AG20443 (cell line): ENCODE results near the gene CFH.
"Not testable (repeated sequence)": the region's sequence is repeated elsewhere in the genome, so short reads cannot be mapped to it uniquely, and the experiment has no call there.

Experiments
- DNase-seq: peaks from one replicate; pipeline ENCODE4 v3.0.0; 2012; ENCODE audit warnings: low spot score, mixed read lengths

CFH gene

GRCh38 chr1:196651637-196652215 lies at the start of gene CFH:
Gene CFH, plus strand, starts transcription at chr1:196652043. Its CDS starts 75 bp downstream, at chr1:196652118.
- peak; percentile 53 for DNase-seq

DNA sequence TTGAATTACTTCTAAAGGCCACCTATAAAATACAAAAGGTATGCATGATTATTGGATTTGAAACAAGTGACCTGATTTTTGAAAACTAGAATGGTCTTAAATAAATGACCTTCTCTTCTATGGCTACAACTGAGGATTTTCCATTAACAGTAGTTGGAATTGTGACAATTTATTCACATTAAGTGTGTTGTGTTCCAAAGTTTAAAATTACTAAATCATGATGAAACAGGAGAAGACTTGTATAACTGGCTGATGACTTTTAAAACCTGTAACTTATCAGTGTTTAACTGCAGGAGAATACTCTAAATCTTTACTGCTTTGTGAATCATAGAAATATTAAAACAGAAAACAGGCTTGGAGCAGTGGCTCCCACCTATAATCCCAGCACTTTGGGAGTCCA lies 48.2 kb upstream of the CFH start:
- no peak for DNase-seq

GRCh38 chr1:196607981-196608380 lies 43.9 kb upstream of the CFH start:
- no peak for DNase-seq

DNA sequence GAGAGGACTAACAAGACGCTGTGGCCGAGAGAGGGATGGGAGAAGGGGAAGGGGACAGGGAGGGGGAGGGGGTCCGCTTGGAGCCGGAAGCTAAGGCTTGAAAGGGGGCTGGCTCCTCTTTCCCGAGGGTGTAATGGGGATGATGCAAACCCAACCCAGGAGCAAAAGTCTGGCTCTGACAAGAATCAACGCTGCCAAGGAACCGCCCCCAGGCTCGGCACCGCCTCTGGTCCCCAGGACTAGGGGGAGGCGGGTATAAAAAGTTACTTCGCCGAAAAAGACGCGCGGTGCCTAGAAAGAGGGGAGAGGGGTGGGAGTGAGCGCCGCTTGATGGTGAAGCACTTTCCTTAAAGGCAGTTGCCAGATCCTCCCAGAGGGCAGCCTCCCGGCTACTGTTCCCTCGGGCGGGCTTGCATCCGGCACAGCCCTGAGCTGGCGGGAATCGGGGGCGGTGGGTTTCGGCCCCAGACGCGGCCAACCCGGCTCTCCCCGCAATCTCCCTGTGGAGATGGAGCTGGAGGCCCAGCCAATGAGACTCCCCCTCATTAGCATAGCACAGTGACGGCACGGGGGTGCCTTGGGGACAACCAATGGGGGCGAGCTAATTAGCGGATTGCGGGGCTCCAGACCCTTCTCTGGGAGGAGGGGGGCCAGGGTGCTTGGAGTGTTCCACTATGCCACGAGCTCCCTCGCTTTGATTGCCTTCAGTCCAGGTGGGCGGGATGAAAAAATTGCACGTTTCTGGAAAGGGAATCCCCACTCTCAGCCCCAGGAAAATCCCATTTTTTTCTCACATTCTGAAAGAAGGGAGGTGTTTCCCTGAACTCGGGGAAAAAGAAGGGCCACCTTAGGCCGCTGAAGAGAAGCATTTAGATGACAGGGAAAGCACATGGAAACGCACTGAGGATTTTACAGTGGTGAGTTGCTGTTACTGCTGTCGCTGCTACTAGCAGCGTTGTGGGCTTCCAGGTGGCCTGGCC lies 43.2 kb upstream of the CFH start, which contains the start of gene KCNT2:
KCNT2 (minus strand) TSS at position 51 of the 980 bp plus-strand sequence. CDS start 131 bp downstream, outside the sequence.
- peak; percentile 46 for DNase-seq

DNA sequence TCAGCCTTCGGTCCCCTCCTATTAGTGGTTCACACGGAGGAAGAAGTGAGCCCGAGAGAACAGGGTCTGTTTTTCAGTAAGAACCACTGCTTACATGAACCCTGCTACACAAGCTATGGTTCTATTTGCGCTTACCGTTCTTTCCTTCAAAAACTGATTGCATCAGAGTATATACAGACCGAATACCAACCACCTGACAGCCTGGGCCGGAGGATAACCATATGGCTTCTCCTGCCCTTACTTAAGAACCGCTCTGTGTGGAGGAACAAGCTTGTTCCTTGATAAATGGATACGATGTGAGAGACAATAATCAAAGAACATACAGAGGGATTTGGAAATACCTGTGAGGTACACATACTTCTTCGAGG lies 42.5 kb upstream of the CFH start:
- DNase-seq, result no peak

DNA sequence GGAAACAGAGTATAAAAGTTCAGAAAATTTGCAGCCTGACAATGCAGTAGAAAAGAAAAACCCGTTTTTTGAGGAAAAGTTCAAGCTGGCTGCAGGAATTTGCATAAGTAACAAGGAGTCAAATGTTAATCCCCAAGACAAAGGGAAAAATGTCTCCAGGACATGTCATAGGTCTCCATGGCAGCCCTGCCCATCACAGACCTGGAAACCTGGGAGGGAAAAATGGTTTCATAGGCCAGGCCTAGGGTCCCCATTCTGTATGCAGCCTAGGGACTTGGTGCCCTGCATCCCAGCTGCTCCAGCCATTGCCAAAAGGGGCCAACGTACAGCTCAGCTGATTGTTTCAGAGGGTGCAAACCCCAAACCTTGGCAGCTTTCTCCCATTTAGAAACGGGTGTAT lies 40.0 kb upstream of the CFH start:
- no peak for DNase-seq

DNA sequence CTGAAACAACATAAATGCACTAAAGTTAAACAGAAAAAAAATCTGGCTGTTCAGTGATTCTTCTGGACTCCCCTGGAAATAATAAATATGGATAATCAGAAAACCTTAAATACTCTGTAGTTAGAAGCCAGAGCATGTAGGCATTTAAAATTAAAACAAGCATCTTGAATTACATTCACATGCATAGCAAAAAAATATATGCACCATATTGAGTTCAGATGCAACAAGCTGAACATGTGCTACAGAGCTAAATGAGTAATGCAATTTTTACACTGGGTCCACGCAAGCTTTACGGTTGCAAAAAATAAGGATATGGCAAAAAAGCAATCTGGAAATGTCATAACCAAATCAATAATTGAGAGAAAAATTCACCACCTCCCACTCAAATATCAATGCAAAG lies 32.1 kb upstream of the CFH start:
- DNase-seq, result no peak

DNA sequence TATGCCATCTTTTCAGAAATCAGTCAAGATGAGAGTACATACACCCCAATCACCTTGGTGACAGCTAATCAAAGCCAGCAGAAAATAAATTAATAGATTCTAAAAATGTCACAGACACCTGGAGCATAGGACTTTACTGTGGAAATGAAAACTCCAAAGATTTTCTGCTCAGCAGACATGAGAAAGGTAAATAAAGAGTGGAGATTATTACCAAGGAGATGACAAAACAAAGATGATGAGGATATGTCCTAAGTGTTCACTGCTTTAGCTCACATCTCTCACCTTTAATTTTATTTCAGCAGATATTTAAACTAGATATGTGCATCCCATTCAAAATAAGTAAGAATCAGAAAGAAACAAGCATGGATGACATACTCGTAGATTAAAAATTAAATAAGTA lies 28.8 kb upstream of the CFH start:
- DNase-seq, result no peak

DNA sequence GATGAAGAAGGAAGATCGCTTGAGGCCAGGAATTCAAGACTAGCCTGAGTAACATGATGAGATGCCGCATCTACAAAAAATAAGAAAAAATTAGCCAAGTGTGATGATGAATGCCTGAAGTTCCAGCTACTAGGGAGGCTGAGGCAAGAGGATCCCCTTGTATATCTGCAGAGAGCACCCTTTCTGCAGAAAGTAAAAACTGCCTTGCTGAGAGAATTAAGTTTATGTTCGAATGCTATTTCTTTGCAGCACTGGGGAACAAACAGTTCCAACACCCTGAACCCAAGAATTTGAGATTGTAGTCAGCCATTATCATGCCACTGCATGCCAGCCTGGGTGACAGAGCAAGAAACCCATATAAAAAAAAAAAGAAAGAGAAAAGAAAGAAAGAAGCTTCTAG lies 23.0 kb upstream of the CFH start:
- DNase-seq, result no peak

DNA sequence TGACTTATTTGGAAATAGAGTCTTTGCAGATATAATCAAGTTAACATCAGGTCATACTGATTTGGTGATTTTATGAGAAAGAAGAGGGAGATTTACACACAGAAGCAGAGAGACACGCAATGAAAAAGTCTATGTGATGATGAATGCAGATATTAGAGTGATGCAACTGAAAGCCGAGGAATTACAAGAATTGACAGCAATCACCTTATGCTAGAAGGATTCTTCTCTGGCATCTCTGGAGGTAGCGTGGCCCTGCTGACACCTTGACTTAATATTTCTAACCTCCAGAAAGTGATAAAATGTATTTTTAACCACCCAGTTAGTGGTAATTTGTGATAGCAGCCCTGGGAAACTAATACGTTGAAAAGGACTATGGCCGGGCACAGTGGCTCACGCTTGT lies 14.2 kb upstream of the CFH start:
- no peak for DNase-seq

DNA sequence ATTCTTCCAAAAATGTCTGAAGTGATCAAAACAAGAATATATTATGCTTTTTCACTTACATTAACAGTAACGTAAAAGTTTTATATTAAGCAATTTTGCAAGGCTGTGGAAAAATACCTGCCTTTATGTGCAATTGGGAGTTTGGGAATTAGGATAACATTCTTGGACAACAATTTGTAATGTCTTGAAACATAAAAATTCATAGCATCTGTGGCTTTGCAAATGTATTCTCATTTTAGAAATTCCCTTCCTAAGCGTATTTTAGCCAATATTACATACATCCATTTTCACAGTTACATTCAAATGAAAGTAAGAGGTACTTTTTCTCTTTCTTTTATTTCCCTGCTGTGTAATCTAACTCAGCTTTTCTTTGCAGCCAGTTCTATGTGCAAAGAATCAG lies 13.4 kb upstream of the CFH start:
- no peak for DNase-seq

- DNase-seq, result not testable (repeated sequence)
Observed at GRCh38 chr1:196639291-196639690, 12.6 kb upstream of the CFH start.

DNA sequence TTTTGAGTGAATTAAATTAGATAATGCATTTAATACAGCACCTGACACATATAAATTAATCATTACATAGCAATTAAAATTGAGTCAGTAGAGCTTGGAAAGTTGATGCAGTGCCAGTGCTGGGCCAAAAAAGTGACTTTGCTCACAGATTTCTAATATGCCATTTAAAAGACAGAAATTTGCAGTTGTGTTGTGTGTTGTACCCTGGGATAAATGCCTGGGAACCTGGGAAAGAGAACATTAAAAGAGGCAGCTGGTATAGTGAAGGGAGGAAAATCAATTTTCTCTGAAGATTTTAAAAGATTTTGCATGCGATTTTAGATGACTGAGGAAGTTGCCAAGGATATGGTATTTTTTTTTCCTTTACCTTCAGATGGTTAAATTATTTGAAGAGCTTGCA lies 10.9 kb upstream of the CFH start:
- no peak for DNase-seq

DNA sequence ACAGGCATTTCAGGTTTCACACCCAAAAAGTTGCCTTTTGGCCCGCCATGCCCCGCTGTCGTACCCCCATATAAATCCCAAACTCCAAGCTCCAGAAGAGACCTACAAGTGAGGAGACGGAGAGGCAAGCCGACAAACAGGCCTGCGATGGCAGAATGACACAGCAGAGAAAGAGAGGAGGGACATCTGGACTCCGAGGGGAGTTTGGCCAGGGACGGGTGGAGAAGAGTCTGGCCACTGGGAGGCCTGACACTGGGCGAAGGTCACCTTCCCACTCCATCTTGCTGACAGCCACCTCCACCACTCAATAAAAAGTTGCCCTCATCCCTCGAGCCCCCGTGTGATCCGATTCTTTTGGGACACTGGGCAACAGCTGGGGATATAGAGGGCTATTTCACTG lies 1.9 kb upstream of the CFH start:
- DNase-seq, result no peak

- DNase-seq, result no peak
Observed at GRCh38 chr1:196650403-196650802, 1.4 kb upstream of the CFH start.

DNA sequence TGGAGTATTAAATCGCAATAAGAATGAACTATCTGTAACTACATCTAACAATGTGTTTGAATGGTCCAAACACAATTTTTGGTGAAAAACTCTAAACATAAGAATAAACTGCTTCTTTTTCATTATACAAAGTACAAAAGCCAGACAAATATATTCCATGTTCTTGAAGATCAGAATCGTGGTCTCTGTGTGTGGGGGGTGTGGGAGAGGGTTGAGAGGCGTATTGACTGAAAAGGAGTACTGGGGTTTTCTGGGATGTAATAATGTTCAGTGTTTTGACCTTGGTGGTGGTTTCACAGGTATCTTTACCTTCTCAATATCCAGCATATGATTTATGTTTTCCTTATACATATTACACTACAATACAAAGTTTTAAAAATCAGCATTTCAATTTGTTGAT lies 764 bp upstream of the CFH start:
- no peak for DNase-seq

- no peak for DNase-seq
Observed at GRCh38 chr1:196654271-196654670, 2.4 kb downstream of the CFH start.

DNA sequence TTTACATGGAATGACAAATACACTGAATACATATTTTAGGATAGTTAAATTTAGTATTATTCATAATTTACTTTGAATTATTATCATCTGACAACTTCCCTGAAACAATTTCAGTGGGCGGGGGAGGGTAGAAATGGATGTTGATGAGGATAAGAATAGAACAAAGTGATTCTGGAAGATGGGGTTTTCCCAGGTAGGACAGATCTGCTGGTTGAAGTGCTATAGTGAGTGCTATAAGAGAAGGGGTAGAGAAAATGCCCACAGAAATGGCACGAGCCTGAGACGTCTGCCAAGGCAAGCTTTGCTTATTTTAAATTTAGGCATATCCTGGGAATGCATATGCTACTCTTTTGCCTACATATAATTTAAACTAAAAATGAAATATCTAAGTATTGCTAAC lies 3.2 kb downstream of the CFH start:
- DNase-seq, result no peak

GRCh38 chr1:196655494-196655893 lies 3.7 kb downstream of the CFH start:
- no peak for DNase-seq

DNA sequence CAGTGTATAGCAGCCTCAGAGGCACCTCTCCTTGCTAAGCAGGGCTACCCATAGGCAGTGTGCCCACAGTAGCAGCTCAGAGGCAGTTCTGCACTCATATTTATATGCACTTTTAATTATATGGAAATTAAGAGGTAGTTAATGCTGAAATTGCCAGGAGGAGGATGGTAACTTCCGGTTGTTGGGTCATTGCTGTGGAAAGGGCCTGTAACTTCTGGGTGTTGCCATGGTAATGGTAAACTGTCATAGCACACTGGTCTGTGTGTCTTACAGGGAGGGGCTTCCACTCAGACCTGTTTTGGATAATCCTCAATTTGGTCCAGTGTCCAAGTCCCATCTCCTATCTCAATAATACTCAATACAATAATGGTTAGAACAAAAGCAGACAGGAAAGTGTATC lies 7.6 kb downstream of the CFH start:
- DNase-seq, result no peak

GRCh38 chr1:196660272-196660671 lies 8.4 kb downstream of the CFH start:
- DNase-seq, result no peak

- DNase-seq, result peak; percentile 43
Observed at GRCh38 chr1:196660852-196661251, 9.0 kb downstream of the CFH start.

DNA sequence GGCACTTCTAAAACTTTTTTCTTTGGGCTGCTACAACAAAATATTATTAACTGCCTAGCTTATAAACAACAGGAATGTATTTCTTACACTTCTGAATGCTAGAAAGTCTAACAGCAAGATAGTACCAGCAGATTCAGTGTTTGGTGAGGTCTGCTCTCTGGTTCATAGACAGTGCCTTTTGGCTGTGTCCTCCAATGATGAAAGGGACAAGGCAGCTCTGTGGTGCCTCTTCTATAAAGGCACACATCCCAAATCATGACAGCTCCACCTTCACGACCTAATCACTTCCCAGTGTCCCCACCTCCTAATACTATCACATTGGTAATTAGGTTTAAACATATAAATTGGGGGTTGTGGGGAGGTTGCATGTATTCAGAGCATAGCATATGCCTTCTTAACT lies 9.5 kb downstream of the CFH start:
- no peak for DNase-seq

DNA sequence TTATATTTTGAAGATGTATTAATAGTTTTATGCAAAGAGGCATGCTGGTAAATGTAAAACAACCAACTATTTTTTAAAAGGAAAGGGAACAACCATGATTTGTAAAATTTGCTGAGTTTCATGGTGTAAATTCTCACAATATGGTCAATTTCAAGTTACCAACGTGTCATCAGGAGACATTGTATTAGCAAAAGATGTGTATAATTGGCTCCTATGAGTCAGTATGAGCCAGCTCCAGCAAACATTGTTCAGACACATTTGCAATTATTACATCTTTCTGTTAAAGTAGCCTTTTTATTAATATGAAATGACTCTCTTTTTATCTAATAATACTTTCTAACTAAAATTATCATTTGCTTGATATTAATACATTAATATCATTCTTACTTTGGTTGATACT lies 15.3 kb downstream of the CFH start:
- DNase-seq, result no peak
